ENCODE results near the gene KIF3A.
"Not testable (repeated sequence)": the region's sequence is repeated elsewhere in the genome, so short reads cannot be mapped to it uniquely, and the experiment has no call there.

Gene KIF3A

GRCh38 chr5:132692632-132692967, 44.7 kb downstream of the KIF3A start (continued):
- TF ChIP-seq ZNF19 (tag by site-specific recombination; IDR thresholded peaks at IDR 0.05; ENCODE audit: low read depth) (no peak), YY1 (tag by site-specific recombination; IDR thresholded peaks at IDR 0.05) (no peak), GLIS1 (tag by site-specific recombination; IDR thresholded peaks at IDR 0.05) (no peak), GLI2 (tag by site-specific recombination; IDR thresholded peaks at IDR 0.05; ENCODE audit: borderline replicate concordance, low read depth) (no peak), HOXD13 (CRISPR knock-in tag; IDR thresholded peaks at IDR 0.05; ENCODE audit: borderline replicate concordance) (no peak), ZNF280D (tag by site-specific recombination; IDR thresholded peaks at IDR 0.05) (no peak), ZNF350 (tag by site-specific recombination; IDR thresholded peaks at IDR 0.05) (no peak)

- H3K27ac ChIP-seq (ENCODE audit: extremely low read depth, low read depth, low read length); H3K4me1 ChIP-seq (ENCODE audit: control insufficient read depth, insufficient read depth, low read length); POLR2A ChIA-PET; CTCF ChIA-PET; H3K4me3 ChIP-seq (ENCODE audit: low read depth, low read length); H3K9me3 ChIP-seq (ENCODE audit: control insufficient read depth, insufficient read depth, low read depth, low read length): not testable (repeated sequence)
- H3K36me3 ChIP-seq (ENCODE audit: control insufficient read depth in 2 of 2, insufficient read depth in 1 of 2, low read length in 2 of 2), result peaks cover 8 to 14% of the 10 kb centered on the region in 2 experiments; a peak in 2 of 3 replicates
- TF ChIP-seq ZNF146 (tag by site-specific recombination; IDR thresholded peaks at IDR 0.05), result peak; percentile 77
These were observed 45.4 kb downstream of the KIF3A start for GRCh38 chr5:132691755-132692631.

DNA sequence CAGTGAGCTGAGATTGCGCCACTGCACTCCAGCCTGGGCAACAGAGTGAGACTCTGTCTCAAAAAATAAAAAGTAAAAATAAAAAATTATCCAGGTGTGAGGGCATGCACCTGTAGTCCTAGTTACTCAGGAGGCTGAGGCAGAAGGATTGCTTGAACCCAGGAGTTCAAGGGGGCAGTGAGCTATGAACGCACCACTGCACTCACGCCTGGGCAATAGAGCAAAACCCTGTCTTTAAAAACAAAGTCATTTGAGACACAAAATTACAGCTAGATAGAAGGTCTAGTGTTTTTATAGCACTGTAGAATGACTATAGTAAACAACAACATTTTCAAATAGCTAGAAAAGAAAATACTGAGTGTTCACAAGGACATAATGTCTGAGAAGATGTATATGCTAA, 47.2 kb downstream of the KIF3A start:
- H3K4me3 ChIP-seq (ENCODE audit: low read depth, low read length), result no peak overlapping the region
- peaks cover 2 to 4% of the 10 kb centered on the region in 2 experiments; a peak in 2 of 3 replicates for H3K36me3 ChIP-seq (ENCODE audit: control insufficient read depth in 2 of 2, insufficient read depth in 1 of 2, low read length in 2 of 2)
- TF ChIP-seq ZNF121 (tag by site-specific recombination; IDR thresholded peaks at IDR 0.05) (peak; percentile 83), ZBTB44 (tag by site-specific recombination; IDR thresholded peaks at IDR 0.05) (no peak)
- no peak overlapping the region for H3K27ac ChIP-seq (ENCODE audit: extremely low read depth, low read depth, low read length)
- H3K4me1 ChIP-seq (ENCODE audit: control insufficient read depth, insufficient read depth, low read length), result peaks cover 4% of the 10 kb centered on the region
- CTCF ChIA-PET, result interaction anchor here (0.7 to 1.4 kb wide), 3 partner anchors 12 to 18 kb away, joined by 3 to 4 read pairs (median 4); no protein-coding TSS in a partner anchor
- POLR2A ChIA-PET, result interaction anchor here (0.6 to 1.3 kb wide), 2 partner anchors 45 to 47 kb away, joined by 3 read pairs; partner anchors contain the start of gene KIF3A
- H3K9me3 ChIP-seq (ENCODE audit: control insufficient read depth, insufficient read depth, low read depth, low read length), result no peaks in the 10 kb centered on the region

GRCh38 chr5:132689513-132689912, 47.8 kb downstream of the KIF3A start:
- Histone ChIP-seq H3K9me3 (ENCODE audit: control insufficient read depth, insufficient read depth, low read depth, low read length) (no peaks in the 10 kb centered on the region), H3K27ac (ENCODE audit: extremely low read depth, low read depth, low read length) (no peak overlapping the region), H3K4me3 (ENCODE audit: low read depth, low read length) (no peak overlapping the region), H3K36me3 (ENCODE audit: control insufficient read depth in 2 of 2, insufficient read depth in 1 of 2, low read length in 2 of 2) (peaks cover 0 to 4% of the 10 kb centered on the region in 2 experiments; a peak in 2 of 3 replicates), H3K4me1 (ENCODE audit: control insufficient read depth, insufficient read depth, low read length) (peaks cover 4% of the 10 kb centered on the region)
- ChIA-PET CTCF (interaction anchor here (0.6 to 1.4 kb wide), 3 partner anchors 12 to 1391 kb away, joined by 3 to 5 read pairs (median 4); no protein-coding TSS in a partner anchor), POLR2A (interaction anchor here (0.6 to 1.3 kb wide), 2 partner anchors 46 to 48 kb away, joined by 3 read pairs; partner anchors contain the start of gene KIF3A)
- TF ChIP-seq ZNF600 (tag by site-specific recombination; IDR thresholded peaks at IDR 0.05), result 0 out of 2 replicates have a peak, but pooled peaks have one; percentile 28
- peak; percentile 35; the same call in 1 of the 2 replicates for TF ChIP-seq PRDM6 (tag by site-specific recombination; IDR thresholded peaks at IDR 0.05)
- no peak for TF ChIP-seq HIC1 (tag by site-specific recombination; IDR thresholded peaks at IDR 0.05)
- TF ChIP-seq ZEB2 (tag by site-specific recombination; IDR thresholded peaks at IDR 0.05), result peak; percentile 20; the same call in 1 of the 2 replicates
- TF ChIP-seq ZNF776 (tag by site-specific recombination; IDR thresholded peaks at IDR 0.05; ENCODE audit: borderline replicate concordance), result no peak
- TF ChIP-seq ZNF292 (tag by site-specific recombination; IDR thresholded peaks at IDR 0.05; ENCODE audit: borderline replicate concordance, low read depth), result no peak
- 0 out of 2 replicates have a peak, but pooled peaks have one; percentile 29 for TF ChIP-seq WT1 (tag by site-specific recombination; IDR thresholded peaks at IDR 0.05)
- TF ChIP-seq KLF17 (tag by site-specific recombination; IDR thresholded peaks at IDR 0.05), result no peak

All from HEK293 (cell line).